OCI-LY7 (cell line): ENCODE results near the gene SNAPIN. TPM values are rescaled to one million over a fixed set of nuclear protein-coding genes. Genes with fewer than 3 reads are reported as not detected.

Experiments
- BruUV-seq: library from RNA; stranded (reverse); fragments of 400-500 nt; replicated peaks from 2 replicates; lab custom pipeline; 2021; lab: Mats Ljungman, UMichigan
- CTCF ChIA-PET: fragments of 300-600 bp; sonication (Branson Sonifier 250); formaldehyde crosslinking; loops from one replicate; lab custom pipeline; 2022; ENCODE audit warnings: antibody characterized with exemption; ENCODE audit not compliant: unreplicated experiment; lab: Charles Lee
- POLR2A ChIA-PET: fragments of 300-600 bp; sonication (Branson Sonifier 250); formaldehyde crosslinking; loops from one replicate; lab custom pipeline; 2022; ENCODE audit warnings: antibody characterized with exemption; lab: Charles Lee
- DNase-seq: peaks from one replicate; pipeline ENCODE4 v3.0.0-alpha.2; 2015; ENCODE audit warnings: low spot score
- H2AFZ ChIP-seq: fragments of 200-600 bp; sonication (generic), shearing (Covaris generic); 2 replicates; pipeline ENCODE4 v1.6.1; 2014; ENCODE audit warnings: mild to moderate bottlenecking, antibody characterized with exemption, low read length, moderate library complexity
- H3K27ac ChIP-seq: fragments of 200-600 bp; sonication (generic); 2 replicates; pipeline ENCODE4 v1.5.1; 2014; ENCODE audit warnings: mixed run types, low read depth, mild to moderate bottlenecking, moderate library complexity, low read length, inconsistent platforms; ENCODE audit not compliant: poor library complexity, severe bottlenecking
- H3K36me3 ChIP-seq: fragments of 200-600 bp; sonication (generic); 2 replicates; pipeline ENCODE4 v1.6.1; 2014; ENCODE audit warnings: mild to moderate bottlenecking, antibody characterized with exemption, low read length, moderate library complexity, mixed read lengths; ENCODE audit not compliant: insufficient read depth
- H3K4me1 ChIP-seq: fragments of 200-600 bp; sonication (generic); 2 replicates; pipeline ENCODE4 v1.5.1; 2014; ENCODE audit warnings: mild to moderate bottlenecking, low read length; ENCODE audit not compliant: insufficient read depth, poor library complexity, severe bottlenecking
- H3K4me2 ChIP-seq: fragments of 200-600 bp; sonication (generic); 2 replicates; pipeline ENCODE4 v1.6.1; 2014; ENCODE audit warnings: mild to moderate bottlenecking, low read length
- H3K4me3 ChIP-seq: fragments of 200-600 bp; sonication (generic); 2 replicates; pipeline ENCODE4 v1.5.1; 2014; ENCODE audit warnings: mild to moderate bottlenecking, low read depth, low read length; ENCODE audit not compliant: poor library complexity, severe bottlenecking
- H3K79me2 ChIP-seq: fragments of 200-600 bp; sonication (generic); 2 replicates; pipeline ENCODE4 v1.6.1; 2016; ENCODE audit warnings: low read depth, mild to moderate bottlenecking, low read length, moderate library complexity, mixed read lengths; ENCODE audit not compliant: insufficient read depth
- H3K9me2 ChIP-seq: fragments of 200-600 bp; sonication (generic); 2 replicates; pipeline ENCODE4 v1.6.1; 2016; ENCODE audit warnings: mild to moderate bottlenecking, low read length, mixed read lengths; ENCODE audit not compliant: insufficient read depth
- H3K9me3 ChIP-seq: fragments of 200-600 bp; sonication (generic); 2 replicates; pipeline ENCODE4 v1.6.1; 2014; ENCODE audit warnings: mild to moderate bottlenecking, mixed run types, low read length, mixed read lengths
- H4K20me1 ChIP-seq: fragments of 200-600 bp; sonication (generic); 2 replicates; pipeline ENCODE4 v1.6.1; 2014; ENCODE audit warnings: mild to moderate bottlenecking, antibody characterized with exemption, low read length, moderate library complexity, mixed read lengths; ENCODE audit not compliant: insufficient read depth
- CTCF ChIP-seq: fragments of 200-600 bp; sonication (generic); conservative IDR thresholded peaks from 2 replicates; pipeline ENCODE4 v1.5.1; 2014; ENCODE audit warnings: mild to moderate bottlenecking, antibody characterized with exemption, low read length, moderate library complexity, mixed read lengths
- EZH2phosphoT487 ChIP-seq: fragments of 200-600 bp; sonication (generic); IDR thresholded peaks from 2 replicates; pipeline ENCODE4 v1.6.1; 2018; ENCODE audit warnings: low read depth, borderline replicate concordance, mild to moderate bottlenecking, mixed run types, antibody characterized with exemption, low read length, moderate library complexity, mixed read lengths
- intact Hi-C: fragments of 100-400 bp; cut with micrococcal nuclease; formaldehyde crosslinking; loops from one replicate; pipeline ENCODE4 v1.10.0; 2022; ENCODE audit not compliant: unreplicated experiment
- total RNA-seq, 2 experiments: library from RNA; depleted of rRNA in 1 of 2; stranded (reverse); fragments of >200 nt in 1 of 2; shearing (Covaris generic) in 1 of 2; gene quantifications; 2 replicates each; pipeline ENCODE4 v1.2.3, GENCODE V29; 2014 to 2022

Gene SNAPIN
- total RNA-seq, 2 experiments from 2014 or later, result 31.1 to 44.5 TPM

- no peak for DNase-seq
- no peaks in the 10 kb centered on the region for H3K79me2 ChIP-seq
- intact Hi-C loops, result no loop called here
- H3K4me3 ChIP-seq, result no peak overlapping the region
- ChIA-PET POLR2A (interaction anchor here (0.5 kb wide), 1 partner anchor 114 kb away, joined by 3 read pairs; no protein-coding TSS in a partner anchor), CTCF (interaction anchor here (0.6 to 0.8 kb wide), 3 partner anchors 17 to 74 kb away, joined by 3 read pairs; no protein-coding TSS in a partner anchor)
- no peak overlapping the region for H3K4me2 ChIP-seq
- no peaks in the 10 kb centered on the region for H3K36me3 ChIP-seq
- no peaks in the 10 kb centered on the region for H4K20me1 ChIP-seq
- H2AFZ ChIP-seq, result no peak overlapping the region
- H3K4me1 ChIP-seq, result peaks cover 17% of the 10 kb centered on the region
- no TSS peak for BruUV-seq
- TF ChIP-seq CTCF (no peak), EZH2phosphoT487 (no peak)
- H3K9me2 ChIP-seq, result no peaks in the 10 kb centered on the region
- no peak overlapping the region for H3K27ac ChIP-seq
- no peaks in the 10 kb centered on the region for H3K9me3 ChIP-seq
Observed at GRCh38 chr1:153688736-153689328, 30.3 kb downstream of the SNAPIN start.

GRCh38 chr1:153693466-153693865, 35.0 kb downstream of the SNAPIN start:
- no peak overlapping the region for H3K27ac ChIP-seq
- intact Hi-C loops, result no loop called here
- POLR2A ChIA-PET, result no interaction called here
- no peak for TF ChIP-seq CTCF
- TF ChIP-seq EZH2phosphoT487, result no peak
- no peaks in the 10 kb centered on the region for H3K9me3 ChIP-seq
- no peak overlapping the region for H2AFZ ChIP-seq
- no peak for DNase-seq
- H4K20me1 ChIP-seq, result no peaks in the 10 kb centered on the region
- no peaks in the 10 kb centered on the region for H3K79me2 ChIP-seq
- H3K4me1 ChIP-seq, result peaks cover 15% of the 10 kb centered on the region
- no peak overlapping the region for H3K4me3 ChIP-seq
- no peak overlapping the region for H3K4me2 ChIP-seq
- no peaks in the 10 kb centered on the region for H3K9me2 ChIP-seq
- BruUV-seq, result no TSS peak
- no peaks in the 10 kb centered on the region for H3K36me3 ChIP-seq
- CTCF ChIA-PET, result no interaction called here

GRCh38 chr1:153696741-153697140, 38.2 kb downstream of the SNAPIN start:
- Histone ChIP-seq H3K4me1 (peaks cover 3% of the 10 kb centered on the region), H3K4me3 (no peak overlapping the region), H3K79me2 (no peaks in the 10 kb centered on the region), H2AFZ (no peak overlapping the region), H3K9me2 (no peaks in the 10 kb centered on the region), H3K9me3 (no peaks in the 10 kb centered on the region), H3K27ac (no peak overlapping the region), H3K36me3 (no peaks in the 10 kb centered on the region), H4K20me1 (no peaks in the 10 kb centered on the region), H3K4me2 (no peak overlapping the region)
- TF ChIP-seq CTCF, result no peak
- CTCF ChIA-PET, result no interaction called here
- BruUV-seq, result no TSS peak
- intact Hi-C loops, result no loop called here
- POLR2A ChIA-PET, result no interaction called here
- DNase-seq, result no peak
